H1 (cell line): Measurements from ENCODE around the gene XAB2. TPM values are rescaled to one million over a fixed set of nuclear protein-coding genes. Genes with fewer than 3 reads are reported as not detected.

Experiments used
- CTCF ChIA-PET: fragments of 300-600 bp; sonication (Branson Sonifier 250); formaldehyde crosslinking; loops from one replicate; lab custom pipeline; 2021; ENCODE audit not compliant: partially characterized antibody; lab: Charles Lee
- POLR2A ChIA-PET: fragments of 300-600 bp; sonication (Branson Sonifier 250); formaldehyde crosslinking; loops from one replicate; lab custom pipeline; 2021; ENCODE audit warnings: inconsistent platforms; ENCODE audit not compliant: partially characterized antibody; lab: Charles Lee
- DNase-seq, 2 experiments: peaks; one replicate each; pipeline versions ENCODE4 v3.0.0 to v3.0.0-alpha.2; 2010 to 2022; ENCODE audit warnings: low spot score in 2 of 2, low read depth in 1 of 2, mixed read lengths in 1 of 2
- FAIRE-seq: peaks from 2 replicates; lab custom pipeline; 2011; peaks lifted over from hg19 to GRCh38; lab: Jason Lieb, UNC
- H2AFZ ChIP-seq: 2 replicates; pipeline ENCODE4 v1.8.1; 2012; ENCODE audit warnings: low read length, inconsistent platforms
- H2AK5ac ChIP-seq: 2 replicates; pipeline ENCODE4 v1.6.1; 2013; ENCODE audit warnings: low read depth, low read length
- H2BK120ac ChIP-seq: replicated peaks from 2 replicates; pipeline ENCODE3; 2013; ENCODE audit warnings: low read depth, low read length, inconsistent platforms
- H2BK12ac ChIP-seq: 2 replicates; pipeline ENCODE4 v1.6.1; 2013; ENCODE audit warnings: low read depth, low read length
- H2BK15ac ChIP-seq: 2 replicates; pipeline ENCODE4 v1.6.1; 2013; ENCODE audit warnings: low read length
- H2BK20ac ChIP-seq: 2 replicates; pipeline ENCODE4 v1.6.1; 2013; ENCODE audit warnings: low read length
- H2BK5ac ChIP-seq: 2 replicates; pipeline ENCODE4 v1.6.1; 2013; ENCODE audit warnings: low read depth, low read length
- H3K14ac ChIP-seq: 2 replicates; pipeline ENCODE4 v1.6.1; 2013; ENCODE audit warnings: inconsistent platforms; ENCODE audit not compliant: insufficient read length
- H3K18ac ChIP-seq: 2 replicates; pipeline ENCODE4 v1.6.1; 2013; ENCODE audit warnings: low read length; ENCODE audit errors: extremely low read depth
- H3K23ac ChIP-seq: 2 replicates; pipeline ENCODE4 v1.6.1; 2013; ENCODE audit warnings: inconsistent platforms; ENCODE audit not compliant: insufficient read length
- H3K23me2 ChIP-seq: 2 replicates; pipeline ENCODE4 v1.6.1; 2013; ENCODE audit warnings: low read depth, low read length
- H3K27ac ChIP-seq: 2 replicates; pipeline ENCODE4 v1.6.1; 2011; ENCODE audit warnings: low read depth, low read length, inconsistent platforms
- H3K27me3 ChIP-seq, 4 experiments: replicated peaks in 1 of 4; 1 replicate in 1 of 4; 2 replicates in 3 of 4; pipeline versions ENCODE4 v1.6.1 to v1.8.1; 2011 to 2013; ENCODE audit warnings: low read length in 3 of 4, mild to moderate bottlenecking in 3 of 4, inconsistent platforms in 2 of 4, mixed read lengths in 2 of 4, moderate library complexity in 1 of 4; ENCODE audit not compliant: control insufficient read depth in 3 of 4, insufficient read depth in 3 of 4; ENCODE audit errors: extremely low read depth in 1 of 4
- H3K36me3 ChIP-seq, 4 experiments: 2 replicates each; pipeline versions ENCODE4 v1.6.1 to v1.8.1; 2011 to 2013; ENCODE audit warnings: mild to moderate bottlenecking in 4 of 4, low read length in 3 of 4, moderate library complexity in 2 of 4, control low read depth in 1 of 4, inconsistent platforms in 1 of 4; ENCODE audit not compliant: insufficient read depth in 4 of 4, control insufficient read depth in 2 of 4
- H3K4ac ChIP-seq: replicated peaks from 2 replicates; pipeline ENCODE3; 2013; ENCODE audit warnings: low read length, low read depth, mixed read lengths, inconsistent platforms; ENCODE audit not compliant: insufficient read length
- H3K4me1 ChIP-seq, 4 experiments: replicated peaks in 1 of 4; 1 replicate in 1 of 4; 2 replicates in 3 of 4; pipeline versions ENCODE4 v1.6.1 to v1.8.1; 2011 to 2013; ENCODE audit warnings: low read length in 3 of 4, inconsistent platforms in 2 of 4, mixed read lengths in 1 of 4; ENCODE audit not compliant: insufficient read depth in 4 of 4, control insufficient read depth in 3 of 4
- H3K4me2 ChIP-seq, 2 experiments: 2 replicates each; pipeline versions ENCODE4 v1.6.1 to v1.8.1; 2011 to 2013; ENCODE audit warnings: low read depth in 2 of 2, low read length in 2 of 2, control low read depth in 1 of 2, inconsistent platforms in 1 of 2, mild to moderate bottlenecking in 1 of 2; ENCODE audit not compliant: insufficient read depth in 1 of 2
- H3K4me3 ChIP-seq, 4 experiments: fragments of 200-600, 300-600 bp in 1 of 4; sonication (generic), shearing (Covaris generic), sonication (Bioruptor Twin) in 1 of 4; 2 replicates each; pipeline versions ENCODE4 v1.5.1 to v1.8.1; 2011 to 2016; ENCODE audit warnings: low read length in 4 of 4, low read depth in 3 of 4, control low read depth in 2 of 4, inconsistent platforms in 2 of 4, mild to moderate bottlenecking in 2 of 4, mixed read lengths in 1 of 4, moderate library complexity in 1 of 4; ENCODE audit not compliant: insufficient read depth in 2 of 4; ENCODE audit errors: extremely low read depth in 1 of 4
- H3K56ac ChIP-seq: replicated peaks from 2 replicates; pipeline ENCODE3; 2013; ENCODE audit warnings: low read depth, mild to moderate bottlenecking, mixed read lengths, low read length, inconsistent platforms; ENCODE audit not compliant: insufficient read length
- H3K79me1 ChIP-seq: 2 replicates; pipeline ENCODE4 v1.6.1; 2013; ENCODE audit warnings: low read depth, low read length, control low read depth
- H3K79me2 ChIP-seq, 2 experiments: 2 replicates each; pipeline versions ENCODE4 v1.6.1 to v1.8.1; 2012 to 2013; ENCODE audit warnings: low read length in 2 of 2, mild to moderate bottlenecking in 2 of 2, inconsistent platforms in 1 of 2; ENCODE audit not compliant: insufficient read depth in 2 of 2, control insufficient read depth in 1 of 2
- H3K9ac ChIP-seq, 4 experiments: replicated peaks in 1 of 4; 1 replicate in 1 of 4; 2 replicates in 3 of 4; pipeline versions ENCODE4 v1.6.1 to v1.8.1; 2011 to 2013; ENCODE audit warnings: low read depth in 3 of 4, low read length in 3 of 4, control low read depth in 2 of 4, mild to moderate bottlenecking in 2 of 4, moderate library complexity in 2 of 4, inconsistent platforms in 1 of 4; ENCODE audit errors: extremely low read depth in 1 of 4
- H3K9me3 ChIP-seq, 2 experiments: 2 replicates each; pipeline versions ENCODE4 v1.6.1 to v1.8.1; 2012 to 2013; ENCODE audit warnings: mild to moderate bottlenecking in 2 of 2, moderate library complexity in 2 of 2, control low read depth in 1 of 2, inconsistent platforms in 1 of 2, low read depth in 1 of 2, low read length in 1 of 2, mixed read lengths in 1 of 2; ENCODE audit not compliant: insufficient read depth in 2 of 2
- H4K20me1 ChIP-seq, 2 experiments: replicated peaks in 1 of 2; 2 replicates each; pipeline versions ENCODE3 to v1.8.1; 2011 to 2013; ENCODE audit warnings: inconsistent platforms in 2 of 2, low read length in 2 of 2, mild to moderate bottlenecking in 1 of 2; ENCODE audit not compliant: insufficient read depth in 2 of 2, control insufficient read depth in 1 of 2
- H4K5ac ChIP-seq: 2 replicates; pipeline ENCODE4 v1.6.1; 2013; ENCODE audit warnings: low read length, low read depth, mixed read lengths, inconsistent platforms; ENCODE audit not compliant: insufficient read length
- H4K8ac ChIP-seq: 2 replicates; pipeline ENCODE4 v1.8.0; 2013; ENCODE audit warnings: mild to moderate bottlenecking, moderate library complexity, low read length, inconsistent platforms; ENCODE audit not compliant: insufficient read depth; ENCODE audit errors: extremely low read depth
- H4K91ac ChIP-seq: replicated peaks from 2 replicates; pipeline ENCODE3; 2013; ENCODE audit warnings: low read length, mixed read lengths, inconsistent platforms; ENCODE audit not compliant: insufficient read length
- CHD1 ChIP-seq: IDR thresholded peaks from 2 replicates; pipeline ENCODE4 v1.6.1; 2012; ENCODE audit warnings: low read depth, low read length, improper control_type of control experiment
- CTBP2 ChIP-seq: IDR thresholded peaks from 2 replicates; pipeline ENCODE4 v1.7.0; 2011; ENCODE audit warnings: borderline replicate concordance, mild to moderate bottlenecking, moderate library complexity, mixed read lengths, low read length; ENCODE audit not compliant: insufficient read depth, insufficient read length
- EZH2 ChIP-seq: fragments of 200-600 bp; sonication (generic); IDR thresholded peaks from 2 replicates; pipeline ENCODE4 v1.7.1; 2012; ENCODE audit warnings: low read depth, mild to moderate bottlenecking, moderate library complexity, low read length, inconsistent platforms; ENCODE audit not compliant: severe bottlenecking
- GABPA ChIP-seq: IDR thresholded peaks from 2 replicates; pipeline ENCODE4 v1.6.1; 2011; ENCODE audit warnings: mild to moderate bottlenecking, low read length, moderate library complexity, borderline replicate concordance; ENCODE audit not compliant: insufficient read depth
- HDAC6 ChIP-seq: IDR thresholded peaks from one replicate; pipeline ENCODE4 v1.7.1; 2012; ENCODE audit warnings: low read depth, mild to moderate bottlenecking, inconsistent platforms, low read length, moderate library complexity
- SIX5 ChIP-seq: IDR thresholded peaks from 2 replicates; pipeline ENCODE4 v1.6.1; 2011; ENCODE audit warnings: mild to moderate bottlenecking, low read depth, low read length
- SP2 ChIP-seq: IDR thresholded peaks from 2 replicates; pipeline ENCODE4 v1.6.1; 2012; ENCODE audit warnings: mild to moderate bottlenecking, low read length, inconsistent platforms
- SRF ChIP-seq: IDR thresholded peaks from 2 replicates; pipeline ENCODE4 v1.6.1; 2011; ENCODE audit warnings: mild to moderate bottlenecking, low read depth, low read length, moderate library complexity
- SUZ12 ChIP-seq: fragments of 200-600 bp; sonication (generic); IDR thresholded peaks from 2 replicates; pipeline ENCODE4 v1.6.1; 2012; ENCODE audit warnings: mild to moderate bottlenecking, inconsistent platforms, low read length, moderate library complexity, mixed read lengths
- TAF7 ChIP-seq: optimal IDR thresholded peaks from 2 replicates; pipeline ENCODE3; 2011; ENCODE audit warnings: low read depth, mild to moderate bottlenecking, inconsistent platforms, low read length, moderate library complexity, borderline replicate concordance
- TCF12 ChIP-seq: IDR thresholded peaks from 2 replicates; pipeline ENCODE4 v1.6.1; 2011; ENCODE audit warnings: low read depth, mild to moderate bottlenecking, low read length
- YY1 ChIP-seq: IDR thresholded peaks from 2 replicates; pipeline ENCODE4 v1.6.1; 2011; ENCODE audit warnings: low read depth, mild to moderate bottlenecking, low read length
- ZNF274 ChIP-seq: IDR thresholded peaks from 2 replicates; pipeline ENCODE4 v1.7.0; 2012; ENCODE audit warnings: low read length, borderline replicate concordance; ENCODE audit errors: extremely low read depth
- WGBS, 2 experiments: shearing (Covaris generic) in 1 of 2; methylation state at CpG; one replicate each; pipeline versions ENCODE4 v1.1.6 to v1.1.7; 2013 to 2015; ENCODE audit warnings: low lambda C conversion rate in 2 of 2, mixed read lengths in 2 of 2, inconsistent platforms in 1 of 2, low coverage in 1 of 2, missing lambda C conversion rate in 1 of 2; ENCODE audit not compliant: insufficient replicate concordance in 2 of 2, insufficient coverage in 1 of 2, insufficient read length in 1 of 2; ENCODE audit errors: extremely low coverage in 1 of 2, missing lambda C conversion rate in 1 of 2; 5-methylcytosine and 5-hydroxymethylcytosine counted together
- polyA plus RNA-seq, 7 experiments: library from polyadenylated mRNA; depleted of rRNA in 3 of 7; stranded (reverse) in 5 of 7; unstranded in 2 of 7; fragments of >200 nt in 5 of 7; fragments of 200-250 nt in 2 of 7; gene quantifications; 1 replicate in 5 of 7; 2 replicates in 1 of 7; 4 replicates in 1 of 7; pipeline versions ENCODE4 v1.2.1 to v1.2.3, GENCODE V29; 2011 to 2013; ENCODE audit warnings: missing spikeins in 2 of 7, mixed read lengths in 2 of 7
- total RNA-seq: library from RNA; stranded (reverse); fragmentation: NEBNext Ultra II Directional; extraction: Animal tissue kit (Norgen Biotek cat#: 25700); gene quantifications from 2 replicates; pipeline ENCODE4 v1.2.1, GENCODE V29; 2021

Gene XAB2
- total and polyA plus RNA-seq, 2 of the 8 experiments (the other 6 are each of a cell fraction or from before 2014, with no cell fraction given): 48.2 to 49.4 TPM

GRCh38 chr19:7602240-7602934 is 27.0 kb downstream of the XAB2 start:
- H4K91ac ChIP-seq: no peak overlapping the region
- CTCF ChIA-PET: interaction anchor here (1.4 to 1.6 kb wide), 2 partner anchors 39 to 79 kb away, joined by 3 to 4 read pairs; partner anchors contain the start of gene TRAPPC5
- POLR2A ChIA-PET: interaction anchor here (0.7 to 0.9 kb wide), 2 partner anchors 113 to 168 kb away, joined by 3 read pairs; no protein-coding TSS in a partner anchor
- H4K20me1 ChIP-seq: peaks cover 4 to 27% of the 10 kb centered on the region in 2 experiments
- H3K27me3 ChIP-seq: no peaks in the 10 kb centered on the region
- no peak overlapping the region for H2BK15ac ChIP-seq
- no peak overlapping the region for H3K18ac ChIP-seq
- H3K4me3 ChIP-seq: no peak overlapping the region
- peaks cover 0 to 21% of the 10 kb centered on the region in 2 experiments; a peak in 2 of 4 replicates for H3K79me2 ChIP-seq
- no peak overlapping the region for H2AK5ac ChIP-seq
- H3K9me3 ChIP-seq: no peaks in the 10 kb centered on the region
- H3K23ac ChIP-seq: no peak overlapping the region
- peaks cover 0 to 4% (median under 1%) of the 10 kb centered on the region in 4 experiments; a peak in 4 of 7 replicates for H3K4me1 ChIP-seq
- no peak for FAIRE-seq
- no peak for DNase-seq
- no peak overlapping the region for H2BK12ac ChIP-seq
- H3K14ac ChIP-seq: no peak overlapping the region
- H3K9ac ChIP-seq: no peak overlapping the region
- no peak overlapping the region for H4K5ac ChIP-seq
- H2BK120ac ChIP-seq: no peak overlapping the region
- H3K23me2 ChIP-seq: peaks cover 11% of the 10 kb centered on the region; the same call in 1 of the 2 replicates
- H2BK20ac ChIP-seq: no peak overlapping the region
- H3K56ac ChIP-seq: no peak overlapping the region
- H3K79me1 ChIP-seq: peaks cover 7% of the 10 kb centered on the region
- no peak overlapping the region for H4K8ac ChIP-seq
- no peak overlapping the region for H2BK5ac ChIP-seq
- H3K4me2 ChIP-seq: no peak overlapping the region
- H3K27ac ChIP-seq: no peak overlapping the region
- WGBS, 2 experiments: 80 to 100% methylated on average over 1 to 11 of the region's 15 CpGs
- H3K4ac ChIP-seq: no peak overlapping the region
- H3K36me3 ChIP-seq: no peaks in the 10 kb centered on the region
- H2AFZ ChIP-seq: no peak overlapping the region
- TF ChIP-seq GABPA (no peak), TCF12 (no peak), TAF7 (no peak), SRF (no peak), YY1 (no peak), CTBP2 (no peak), HDAC6 (no peak), SUZ12 (no peak), CHD1 (no peak), SIX5 (no peak), EZH2 (no peak), ZNF274 (no peak), SP2 (no peak)
